22Rv1 (cell line): Measurements from ENCODE around the gene TPCN2.
"Not testable (repeated sequence)": the region's sequence is repeated elsewhere in the genome, so short reads cannot be mapped to it uniquely, and the experiment has no call there.

Experiments
- H3K27ac ChIP-seq: fragments of 450-650 bp; 2 replicates; pipeline ENCODE4 v1.5.1; 2017
- CTCF ChIP-seq: fragments of 450-650 bp; IDR thresholded peaks from 2 replicates; pipeline ENCODE4 v1.5.1; 2017; ENCODE audit warnings: mild to moderate bottlenecking
- ZFX ChIP-seq: fragments of 450-650 bp; IDR thresholded peaks from 2 replicates; pipeline ENCODE4 v1.6.1; 2017; ENCODE audit warnings: antibody characterized with exemption, borderline replicate concordance

TPCN2 gene

GRCh38 chr11:69074375-69075140 lies 25.8 kb downstream of the TPCN2 start:
- TF ChIP-seq CTCF (no peak), ZFX (no peak)
- H3K27ac ChIP-seq = no peak overlapping the region

GRCh38 chr11:69075421-69076128 lies 26.8 kb downstream of the TPCN2 start:
- TF ChIP-seq ZFX = no peak
- TF ChIP-seq CTCF = no peak
- no peak overlapping the region for H3K27ac ChIP-seq

GRCh38 chr11:69076129-69076791 lies 27.5 kb downstream of the TPCN2 start:
- H3K27ac ChIP-seq = no peak overlapping the region
- TF ChIP-seq ZFX (no peak), CTCF (no peak)

- not testable (repeated sequence) for H3K27ac ChIP-seq
These were observed 28.2 kb downstream of the TPCN2 start for GRCh38 chr11:69076977-69077376.

GRCh38 chr11:69078508-69078907 lies 29.8 kb downstream of the TPCN2 start:
- TF ChIP-seq CTCF (no peak), ZFX (no peak)
- no peak overlapping the region for H3K27ac ChIP-seq

- TF ChIP-seq ZFX (no peak), CTCF (no peak)
- H3K27ac ChIP-seq = no peak overlapping the region
These were observed 30.3 kb downstream of the TPCN2 start for GRCh38 chr11:69078930-69079605.

GRCh38 chr11:69079661-69080256 lies 31.0 kb downstream of the TPCN2 start:
- no peak for TF ChIP-seq ZFX
- no peak for TF ChIP-seq CTCF
- no peak overlapping the region for H3K27ac ChIP-seq
